Panc1 (cell line): ENCODE data around the gene GDF3. TPM values are rescaled to one million over a fixed set of nuclear protein-coding genes. Genes with fewer than 3 reads are reported as not detected.

Experiments
- ATAC-seq: fragments of 200-7000 bp; cut with Tn5 transposase; 2 replicates; pipeline ENCODE4 v1.9.1; 2020; ENCODE audit warnings: mild to moderate bottlenecking, moderate library complexity
- BruUV-seq: library from RNA; stranded (reverse); fragments of 400-500 nt; replicated peaks from 2 replicates; lab custom pipeline; 2021; lab: Mats Ljungman, UMichigan
- CTCF ChIA-PET: fragments of 300-600 bp; sonication (Branson Sonifier 250); formaldehyde crosslinking; loops from one replicate; lab custom pipeline; 2022; ENCODE audit warnings: antibody characterized with exemption; lab: Charles Lee
- POLR2A ChIA-PET: fragments of 300-600 bp; sonication (Branson Sonifier 250); formaldehyde crosslinking; loops from one replicate; lab custom pipeline; 2022; ENCODE audit warnings: antibody characterized with exemption; lab: Charles Lee
- DNase-seq: peaks from one replicate; pipeline ENCODE4 v3.0.0-alpha.2; 2010; ENCODE audit warnings: low read depth, low spot score
- H3K27ac ChIP-seq: 2 replicates; pipeline ENCODE4 v1.5.1; 2011; ENCODE audit warnings: mild to moderate bottlenecking, low read length, inconsistent platforms
- H3K27me3 ChIP-seq: fragments of 200-500 bp; sonication (Bioruptor generic); 2 replicates; pipeline ENCODE4 v1.6.0; 2014; ENCODE audit warnings: low read length, inconsistent platforms; ENCODE audit not compliant: control insufficient read depth, insufficient read depth
- H3K36me3 ChIP-seq: fragments of 200-500 bp; sonication (Bioruptor generic); 2 replicates; pipeline ENCODE4 v1.5.1; 2014; ENCODE audit warnings: inconsistent platforms, mild to moderate bottlenecking, low read length, moderate library complexity; ENCODE audit not compliant: control insufficient read depth, insufficient read depth
- H3K4me1 ChIP-seq: 2 replicates; pipeline ENCODE4 v1.5.1; 2011; ENCODE audit warnings: inconsistent platforms, mild to moderate bottlenecking, low read length, moderate library complexity; ENCODE audit not compliant: control insufficient read depth, insufficient read depth
- H3K4me3 ChIP-seq, 2 experiments: 2 replicates each; pipeline ENCODE4 v1.5.1; 2011 to 2012; ENCODE audit warnings: low read depth in 2 of 2, low read length in 2 of 2, mild to moderate bottlenecking in 2 of 2, inconsistent platforms in 1 of 2, moderate library complexity in 1 of 2
- H3K9me3 ChIP-seq: fragments of 200-500 bp; sonication (Bioruptor generic); 2 replicates; pipeline ENCODE4 v1.5.1; 2014; ENCODE audit warnings: low read depth, mild to moderate bottlenecking, inconsistent platforms, low read length, moderate library complexity; ENCODE audit not compliant: control insufficient read depth, insufficient read depth
- CTCF ChIP-seq: fragments of 450-650 bp; IDR thresholded peaks from 2 replicates; pipeline ENCODE4 v1.5.1; 2017; ENCODE audit warnings: mild to moderate bottlenecking
- POLR2AphosphoS5 ChIP-seq: IDR thresholded peaks from 2 replicates; pipeline ENCODE4 v1.6.1; 2012; ENCODE audit warnings: mild to moderate bottlenecking, low read depth, low read length, moderate library complexity
- REST ChIP-seq, 2 experiments: IDR thresholded peaks; 2 replicates each; pipeline ENCODE4 v1.6.1; 2011 to 2012; ENCODE audit warnings: low read depth in 2 of 2, control low read depth in 1 of 2, low read length in 1 of 2, mild to moderate bottlenecking in 1 of 2, moderate library complexity in 1 of 2; ENCODE audit not compliant: insufficient read depth in 1 of 2
- SIN3A ChIP-seq: IDR thresholded peaks from 2 replicates; pipeline ENCODE4 v1.6.1; 2012; ENCODE audit warnings: low read depth, mild to moderate bottlenecking, low read length, moderate library complexity, borderline replicate concordance; ENCODE audit not compliant: insufficient read depth
- TCF7L2 ChIP-seq: IDR thresholded peaks from 2 replicates; pipeline ENCODE4 v1.6.1; 2011; ENCODE audit warnings: mild to moderate bottlenecking, low read depth, low read length, inconsistent platforms
- in situ Hi-C: cut with HindIII; loops from 2 replicates; pipeline ENCODE4 v1.10.0; 2016; ENCODE audit warnings: low sequenced_read_pairs, low pct_unique_long_range_greater_than_20kb
- intact Hi-C: fragments of 100-400 bp; cut with micrococcal nuclease; formaldehyde crosslinking; loops from one replicate; pipeline ENCODE4 v1.10.0; 2022; ENCODE audit not compliant: unreplicated experiment
- total RNA-seq: library from RNA; stranded (reverse); gene quantifications from one replicate; pipeline ENCODE4 v1.2.1, GENCODE V29; 2021; ENCODE audit not compliant: unreplicated experiment

Gene GDF3
- total RNA-seq, 1 experiment from 2014 or later: not detected

GRCh38 chr12:7711133-7711532, 15.6 kb upstream of the GDF3 start, which contains the start of gene DPPA3:
Gene DPPA3 (plus strand): TSS chr12:7711433. CDS start chr12:7711571, 138 bp downstream.
- Histone ChIP-seq H3K27me3 (no peaks in the 10 kb centered on the region), H3K36me3 (no peaks in the 10 kb centered on the region), H3K4me1 (no peaks in the 10 kb centered on the region), H3K4me3 (no peak within 1 kb of the TSS), H3K9me3 (no peaks in the 10 kb centered on the region), H3K27ac (no peak within 1 kb of the TSS)
- no peak for DNase-seq
- ChIA-PET POLR2A (no interaction called here), CTCF (no interaction called here)
- TF ChIP-seq REST (IDR thresholded peaks at IDR 0.05; ENCODE audit: insufficient read depth in 1 of 2, low read depth in 2 of 2, low read length in 1 of 2): no peak
- no peak for TF ChIP-seq TCF7L2
- TF ChIP-seq POLR2AphosphoS5: no peak
- no TSS peak for BruUV-seq
- in situ Hi-C loops (no loop called here), intact Hi-C loops (no loop called here)
- ATAC-seq: no peak

- Histone ChIP-seq H3K36me3 (no peaks in the 10 kb centered on the region), H3K27ac (no peak overlapping the region), H3K4me3 (no peak overlapping the region), H3K27me3 (no peaks in the 10 kb centered on the region), H3K9me3 (no peaks in the 10 kb centered on the region), H3K4me1 (no peaks in the 10 kb centered on the region)
- TF ChIP-seq CTCF: no peak
- no peak for TF ChIP-seq POLR2AphosphoS5
- TF ChIP-seq TCF7L2: no peak
- no peak for TF ChIP-seq SIN3A
- TF ChIP-seq REST (IDR thresholded peaks at IDR 0.05; ENCODE audit: insufficient read depth in 1 of 2, low read depth in 2 of 2, low read length in 1 of 2): no peak
- in situ Hi-C loops (no loop called here), intact Hi-C loops (no loop called here)
- DNase-seq: no peak
- no TSS peak for BruUV-seq
- ATAC-seq: no peak
- ChIA-PET CTCF (no interaction called here), POLR2A (no interaction called here)
These were observed 14.5 kb upstream of the GDF3 start for GRCh38 chr12:7709969-7710675.
